Superior temporal gyrus (tissue), 1 donor: ENCODE results near the gene DYNLT2.
"Not testable (repeated sequence)": the region's sequence is repeated elsewhere in the genome, so short reads cannot be mapped to it uniquely, and the experiment has no call there.

Source experiments
- DNase-seq: peaks from one replicate; pipeline ENCODE4 v3.0.0-alpha.2; 2016; ENCODE audit errors: extremely low spot score

The DYNLT2 gene

DNA sequence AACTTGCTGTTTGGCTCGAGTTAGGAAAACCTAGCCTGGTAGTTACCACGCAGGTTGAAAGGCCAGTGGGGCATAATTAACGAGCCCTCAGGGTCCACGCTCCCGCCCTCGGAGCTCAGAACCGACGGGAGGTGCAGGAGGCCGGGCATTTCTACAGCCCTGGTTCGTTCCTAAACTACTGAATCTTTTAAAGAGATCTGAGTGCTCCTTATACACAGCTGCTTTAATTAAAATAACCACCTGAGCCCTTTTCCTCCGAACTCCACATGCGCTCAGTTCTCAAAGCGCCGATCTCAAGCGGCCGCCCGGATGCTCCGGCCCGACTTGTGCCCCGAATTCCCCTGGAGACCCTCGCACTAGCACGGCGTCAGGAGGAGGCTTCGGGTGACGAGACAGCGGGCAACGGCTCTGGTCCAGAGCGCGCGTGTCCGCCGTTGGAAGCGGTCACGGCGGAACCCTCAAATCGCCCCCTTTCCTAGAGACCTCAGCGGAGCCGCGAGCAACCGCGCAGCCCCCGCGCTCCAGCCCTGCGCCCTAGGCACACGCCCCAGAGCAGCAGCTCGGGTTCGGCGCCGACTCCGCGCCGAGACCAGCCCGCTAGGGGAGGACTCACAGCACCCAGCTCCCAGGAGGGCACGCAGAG lies 49.9 kb downstream of the DYNLT2 start:
- no peak for DNase-seq

DNA sequence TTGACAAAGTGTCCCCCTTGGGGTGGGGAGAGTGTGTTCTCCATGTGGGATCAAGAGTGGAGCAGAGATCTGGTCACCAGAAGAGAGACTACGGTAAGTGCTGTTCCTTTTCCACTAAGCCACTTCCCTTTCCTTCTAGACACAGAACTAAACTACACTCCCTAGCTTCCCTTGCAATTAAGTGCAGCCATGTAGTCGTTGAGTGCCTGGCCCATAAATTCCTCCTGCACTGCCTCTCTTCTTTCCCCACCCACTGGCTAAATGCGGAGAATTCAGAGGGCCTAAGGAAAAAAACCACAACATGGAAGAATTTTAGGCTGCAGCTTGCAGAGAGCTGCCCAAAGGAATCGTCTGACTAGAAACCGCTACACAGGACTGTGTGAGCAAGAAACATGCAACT lies 51.1 kb downstream of the DYNLT2 start:
- DNase-seq, result no peak

DNA sequence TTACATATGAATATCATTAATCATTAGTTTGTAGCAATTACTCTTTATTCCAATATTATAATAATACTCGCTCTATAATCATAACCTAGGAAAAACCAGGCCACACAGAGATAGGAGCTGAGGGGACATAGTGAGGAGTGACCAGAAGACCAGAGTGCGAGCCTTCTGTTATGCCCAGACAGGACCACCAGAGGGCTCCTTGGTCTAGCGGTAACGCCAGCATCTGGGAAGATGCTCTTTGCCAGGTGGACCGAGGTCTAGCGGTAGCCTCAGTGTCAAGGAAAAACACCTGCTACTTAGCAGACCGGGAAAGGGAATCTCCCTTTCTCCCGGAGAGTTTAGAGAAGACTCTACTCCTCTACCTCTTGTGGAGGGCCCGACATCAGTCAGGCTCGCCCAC lies 54.3 kb downstream of the DYNLT2 start:
- not testable (repeated sequence) for DNase-seq

DNA sequence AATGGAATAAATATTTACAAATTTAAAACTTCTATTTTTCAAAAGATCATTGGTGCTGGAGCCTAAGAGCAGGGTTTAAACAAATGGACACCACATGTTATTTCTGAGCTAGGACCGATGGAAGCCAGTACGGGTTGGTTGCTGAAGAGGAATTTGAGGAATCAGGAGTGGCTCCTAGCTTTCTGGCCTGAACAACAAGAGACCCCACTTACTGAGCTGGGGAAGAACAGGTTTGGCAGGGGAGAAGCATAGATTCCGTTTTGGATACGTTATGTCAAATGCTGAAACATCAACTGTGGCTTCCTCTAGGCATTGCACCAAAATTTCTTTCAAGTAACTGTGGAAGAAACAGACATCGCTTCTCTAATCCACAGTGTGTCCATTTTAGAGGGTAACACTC lies 56.2 kb downstream of the DYNLT2 start:
- DNase-seq, result no peak

DNA sequence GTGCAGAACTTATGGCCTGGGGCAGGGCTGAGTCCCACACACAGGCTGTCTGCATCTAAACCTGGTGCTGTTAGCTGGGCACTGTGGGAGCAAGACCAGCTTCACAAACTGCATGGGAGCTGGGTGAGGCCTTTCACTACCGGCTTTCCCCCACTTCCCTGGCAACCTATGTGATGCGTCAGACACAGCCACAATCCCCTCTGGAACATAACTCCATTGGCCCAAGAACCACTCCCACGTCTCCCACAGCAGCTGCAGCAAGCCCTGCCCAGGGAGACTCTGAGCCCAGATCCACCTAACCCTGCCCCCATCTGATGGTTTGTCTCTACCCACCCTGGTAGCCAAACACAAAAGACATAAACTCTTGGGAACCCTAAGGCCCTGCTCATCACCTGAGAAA lies 58.9 kb downstream of the DYNLT2 start:
- no peak for DNase-seq

DNA sequence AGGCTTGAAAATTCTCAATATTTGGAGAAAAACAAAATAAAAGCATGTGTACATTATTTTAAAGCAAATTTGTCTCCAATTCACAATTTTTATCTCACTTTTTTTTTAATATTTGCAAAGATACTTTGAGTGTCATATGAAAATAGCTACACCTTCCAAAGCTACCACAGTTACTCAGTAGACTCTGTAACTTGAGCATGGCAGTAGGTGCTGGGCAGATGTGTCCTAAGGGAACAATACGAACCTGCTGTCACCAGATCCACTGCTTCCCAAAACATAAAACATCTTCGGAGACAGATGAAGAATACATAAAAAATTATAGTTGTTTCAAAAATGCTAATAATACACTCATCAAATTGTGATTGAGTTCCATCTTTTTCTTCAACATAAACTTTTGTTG lies 60.1 kb downstream of the DYNLT2 start:
- no peak for DNase-seq
